Smooth muscle cell (in vitro differentiated cells): Measurements from ENCODE around the gene NDUFV2. TPM values are rescaled to one million over a fixed set of nuclear protein-coding genes. Genes with fewer than 3 reads are reported as not detected.

Experiments used
- DNase-seq: peaks from one replicate; lab custom pipeline; 2025; ENCODE audit not compliant: unreplicated experiment; lab: John Stamatoyannopoulos, UW
- H2AFZ ChIP-seq: fragments of 200-600 bp; sonication (generic); 2 replicates; pipeline ENCODE4 v1.6.0; 2016; ENCODE audit warnings: antibody characterized with exemption, low read depth, mild to moderate bottlenecking
- H3F3A ChIP-seq: fragments of 200-600 bp; sonication (generic); 2 replicates; pipeline ENCODE4 v1.6.0; 2017; ENCODE audit warnings: antibody characterized with exemption, low read depth
- H3K27ac ChIP-seq: fragments of 200-600 bp; sonication (generic); 2 replicates; pipeline ENCODE4 v1.5.1; 2016; ENCODE audit warnings: low read depth, mild to moderate bottlenecking
- H3K27me3 ChIP-seq: fragments of 200-600 bp; sonication (generic); 2 replicates; pipeline ENCODE4 v1.6.1; 2016; ENCODE audit warnings: low read depth, mild to moderate bottlenecking
- H3K36me3 ChIP-seq: fragments of 200-600 bp; sonication (generic); 2 replicates; pipeline ENCODE4 v1.5.1; 2016; ENCODE audit warnings: low read depth
- H3K4me1 ChIP-seq: fragments of 200-600 bp; sonication (generic); 2 replicates; pipeline ENCODE4 v1.5.1; 2016; ENCODE audit warnings: low read depth
- H3K4me2 ChIP-seq: fragments of 200-600 bp; sonication (generic); 2 replicates; pipeline ENCODE4 v1.6.0; 2016; ENCODE audit warnings: mild to moderate bottlenecking
- H3K4me3 ChIP-seq: fragments of 200-600 bp; sonication (generic); 2 replicates; pipeline ENCODE4 v1.5.1; 2016; ENCODE audit warnings: mild to moderate bottlenecking
- H3K79me2 ChIP-seq: fragments of 200-600 bp; sonication (generic); 2 replicates; pipeline ENCODE4 v1.6.0; 2016; ENCODE audit warnings: low read depth, mild to moderate bottlenecking
- H3K9ac ChIP-seq: fragments of 200-600 bp; sonication (generic); 2 replicates; pipeline ENCODE4 v1.6.0; 2016; ENCODE audit warnings: low read depth
- H3K9me3 ChIP-seq: fragments of 200-600 bp; sonication (generic); replicated peaks from 2 replicates; pipeline ENCODE4 v1.5.1; 2016; ENCODE audit warnings: low read depth
- H4K20me1 ChIP-seq: fragments of 200-600 bp; sonication (generic); 2 replicates; pipeline ENCODE4 v1.6.0; 2016; ENCODE audit warnings: low read depth
- CTCF ChIP-seq: fragments of 200-600 bp; sonication (generic); IDR thresholded peaks from 2 replicates; pipeline ENCODE4 v1.5.1; 2017; ENCODE audit warnings: borderline replicate concordance, mild to moderate bottlenecking, antibody characterized with exemption; ENCODE audit not compliant: insufficient read depth, poor library complexity, severe bottlenecking
- WGBS: methylation state at CpG from one replicate; pipeline ENCODE4 v1.1.7; 2016; ENCODE audit warnings: low lambda C conversion rate; 5-methylcytosine and 5-hydroxymethylcytosine counted together
- polyA plus RNA-seq: library from polyadenylated mRNA; unstranded; fragments of >200 nt; fragmentation: Nextera tagmentation; extraction: Ambion mirVana; gene quantifications from 2 replicates; pipeline ENCODE4 v1.2.1, GENCODE V29; 2016
- total RNA-seq: library from RNA; depleted of rRNA; stranded (reverse); fragments of >200 nt; gene quantifications from 2 replicates; pipeline ENCODE4 v1.2.3, GENCODE V29; 2014

Gene NDUFV2
- total and polyA plus RNA-seq, 2 experiments from 2014 or later: 117 to 200 TPM

GRCh38 chr18:9130195-9130594, 27.7 kb downstream of the NDUFV2 start:
- peak overlapping the region; percentile 59 for H3K27ac ChIP-seq
- no peak overlapping the region for H3K4me2 ChIP-seq
- H3K27me3 ChIP-seq: no peaks in the 10 kb centered on the region
- TF ChIP-seq CTCF: no peak
- peaks cover 36% of the 10 kb centered on the region for H4K20me1 ChIP-seq
- no peak overlapping the region for H2AFZ ChIP-seq
- peaks cover 61% of the 10 kb centered on the region for H3F3A ChIP-seq
- no peak overlapping the region for H3K4me3 ChIP-seq
- no peak for DNase-seq
- H3K36me3 ChIP-seq: peaks cover 14% of the 10 kb centered on the region
- H3K4me1 ChIP-seq: peaks cover 3% of the 10 kb centered on the region
- peaks cover 21% of the 10 kb centered on the region for H3K79me2 ChIP-seq
- H3K9me3 ChIP-seq: no peaks in the 10 kb centered on the region
- no peak overlapping the region for H3K9ac ChIP-seq
- 97% methylated on average over 4 of the region's 4 CpGs for WGBS

GRCh38 chr18:9130806-9131205, 28.3 kb downstream of the NDUFV2 start:
- H2AFZ ChIP-seq: no peak overlapping the region
- TF ChIP-seq CTCF: no peak
- no peak overlapping the region for H3K4me2 ChIP-seq
- H4K20me1 ChIP-seq: peaks cover 30% of the 10 kb centered on the region
- H3K4me3 ChIP-seq: no peak overlapping the region
- peaks cover 18% of the 10 kb centered on the region for H3K79me2 ChIP-seq
- peak overlapping the region; percentile 59 for H3K27ac ChIP-seq
- H3K9me3 ChIP-seq: no peaks in the 10 kb centered on the region
- H3K4me1 ChIP-seq: peaks cover 9% of the 10 kb centered on the region
- H3F3A ChIP-seq: peaks cover 67% of the 10 kb centered on the region
- 63% methylated on average over 2 of the region's 2 CpGs for WGBS
- H3K9ac ChIP-seq: no peak overlapping the region
- H3K36me3 ChIP-seq: peaks cover 9% of the 10 kb centered on the region
- no peak for DNase-seq
- H3K27me3 ChIP-seq: no peaks in the 10 kb centered on the region

GRCh38 chr18:9132628-9133027, 30.1 kb downstream of the NDUFV2 start:
- peak overlapping the region; percentile 60 for H3K27ac ChIP-seq
- H3K4me2 ChIP-seq: no peak overlapping the region
- no peak overlapping the region for H2AFZ ChIP-seq
- H3K9me3 ChIP-seq: no peaks in the 10 kb centered on the region
- no peak for DNase-seq
- H3K27me3 ChIP-seq: no peaks in the 10 kb centered on the region
- peaks cover 62% of the 10 kb centered on the region for H3F3A ChIP-seq
- H3K4me3 ChIP-seq: no peak overlapping the region
- H3K9ac ChIP-seq: no peak overlapping the region
- 94% methylated on average over 4 of the region's 4 CpGs for WGBS
- no peak for TF ChIP-seq CTCF
- H4K20me1 ChIP-seq: peaks cover 24% of the 10 kb centered on the region
- H3K4me1 ChIP-seq: peaks cover 9% of the 10 kb centered on the region
- peaks cover 5% of the 10 kb centered on the region for H3K79me2 ChIP-seq
- H3K36me3 ChIP-seq: peaks cover 9% of the 10 kb centered on the region

- H3K27ac ChIP-seq: peak overlapping the region; percentile 60
These were observed 30.7 kb downstream of the NDUFV2 start for GRCh38 chr18:9133225-9133624.

More at GRCh38 chr18:9133225-9133624, 30.7 kb downstream of the NDUFV2 start:
- no peak overlapping the region for H3K4me2 ChIP-seq
- WGBS: 88% methylated on average over 2 of the region's 2 CpGs
- no peaks in the 10 kb centered on the region for H3K27me3 ChIP-seq
- peaks cover 30% of the 10 kb centered on the region for H4K20me1 ChIP-seq
- DNase-seq: no peak
- no peak overlapping the region for H3K9ac ChIP-seq
- peaks cover 61% of the 10 kb centered on the region for H3F3A ChIP-seq
- H3K9me3 ChIP-seq: no peaks in the 10 kb centered on the region
- H2AFZ ChIP-seq: no peak overlapping the region
- H3K79me2 ChIP-seq: peaks cover 5% of the 10 kb centered on the region
- peaks cover 9% of the 10 kb centered on the region for H3K36me3 ChIP-seq
- no peak for TF ChIP-seq CTCF
- peaks cover 13% of the 10 kb centered on the region for H3K4me1 ChIP-seq
- H3K4me3 ChIP-seq: no peak overlapping the region
